ENCODE measurements around the gene SLC2A14. TPM values are rescaled to one million over a fixed set of nuclear protein-coding genes. Genes with fewer than 3 reads are reported as not detected.
"Not testable (repeated sequence)": the region's sequence is repeated elsewhere in the genome, so short reads cannot be mapped to it uniquely, and the experiment has no call there.

The SLC2A14 gene
- total RNA-seq, 3 donors from 2014 or later: 0.41 to 0.81 (median 0.47) TPM

GRCh38 chr12:7844116-7844515 lies 28.6 kb downstream of the SLC2A14 start:
- no peak overlapping the region for H3K4me3 ChIP-seq
- DNase-seq (no peak), ATAC-seq (no peak)
- intact Hi-C loops (cut with DNase I, micrococcal nuclease): no loop called here
- no peaks in the 10 kb centered on the region for H3K36me3 ChIP-seq (ENCODE audit: low read depth)
- no peaks in the 10 kb centered on the region for H3K4me1 ChIP-seq (ENCODE audit: low read depth)
- no peaks in the 10 kb centered on the region for H3K9me3 ChIP-seq
- TF ChIP-seq, protein P1, sequence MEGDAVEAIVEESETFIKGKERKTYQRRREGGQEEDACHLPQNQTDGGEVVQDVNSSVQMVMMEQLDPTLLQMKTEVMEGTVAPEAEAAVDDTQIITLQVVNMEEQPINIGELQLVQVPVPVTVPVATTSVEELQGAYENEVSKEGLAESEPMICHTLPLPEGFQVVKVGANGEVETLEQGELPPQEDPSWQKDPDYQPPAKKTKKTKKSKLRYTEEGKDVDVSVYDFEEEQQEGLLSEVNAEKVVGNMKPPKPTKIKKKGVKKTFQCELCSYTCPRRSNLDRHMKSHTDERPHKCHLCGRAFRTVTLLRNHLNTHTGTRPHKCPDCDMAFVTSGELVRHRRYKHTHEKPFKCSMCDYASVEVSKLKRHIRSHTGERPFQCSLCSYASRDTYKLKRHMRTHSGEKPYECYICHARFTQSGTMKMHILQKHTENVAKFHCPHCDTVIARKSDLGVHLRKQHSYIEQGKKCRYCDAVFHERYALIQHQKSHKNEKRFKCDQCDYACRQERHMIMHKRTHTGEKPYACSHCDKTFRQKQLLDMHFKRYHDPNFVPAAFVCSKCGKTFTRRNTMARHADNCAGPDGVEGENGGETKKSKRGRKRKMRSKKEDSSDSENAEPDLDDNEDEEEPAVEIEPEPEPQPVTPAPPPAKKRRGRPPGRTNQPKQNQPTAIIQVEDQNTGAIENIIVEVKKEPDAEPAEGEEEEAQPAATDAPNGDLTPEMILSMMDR (IDR thresholded peaks at IDR 0.05): no peak

DNA sequence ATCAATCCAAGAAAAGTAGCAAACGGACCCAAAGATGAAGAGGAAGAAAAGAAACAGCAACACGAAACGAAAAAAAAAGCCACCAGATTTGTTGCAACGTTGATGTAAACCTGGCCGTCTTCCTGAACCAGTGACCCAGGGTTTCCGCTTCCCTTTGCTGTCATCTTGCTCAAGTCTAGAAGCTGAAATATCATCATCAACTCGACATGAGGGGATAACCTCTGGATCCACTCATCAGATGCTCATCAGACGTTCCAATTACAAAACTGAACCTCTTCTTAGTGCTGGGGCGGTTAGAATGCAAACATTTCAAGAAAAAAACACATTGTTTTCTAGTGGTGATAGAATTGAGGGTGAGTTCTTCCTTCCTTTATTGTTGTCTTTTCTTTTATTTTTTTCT lies 29.1 kb downstream of the SLC2A14 start:
- ATAC-seq: peak; percentile 48
- H3K36me3 ChIP-seq (ENCODE audit: low read depth); H3K9me3 ChIP-seq; H3K4me3 ChIP-seq; DNase-seq; intact Hi-C loops (cut with DNase I, micrococcal nuclease); H3K4me1 ChIP-seq (ENCODE audit: low read depth): not testable (repeated sequence)

- H3K4me1 ChIP-seq (ENCODE audit: low read depth); ATAC-seq; DNase-seq; H3K36me3 ChIP-seq (ENCODE audit: low read depth); intact Hi-C loops (cut with DNase I, micrococcal nuclease); H3K4me3 ChIP-seq; H3K9me3 ChIP-seq: not testable (repeated sequence)
Measured at GRCh38 chr12:7843149-7843548, 29.6 kb downstream of the SLC2A14 start.

GRCh38 chr12:7842444-7842843 lies 30.3 kb downstream of the SLC2A14 start:
- intact Hi-C loops (cut with DNase I, micrococcal nuclease); H3K4me1 ChIP-seq (ENCODE audit: low read depth); H3K4me3 ChIP-seq; ATAC-seq; DNase-seq; H3K9me3 ChIP-seq; H3K36me3 ChIP-seq (ENCODE audit: low read depth): not testable (repeated sequence)

- DNase-seq; intact Hi-C loops (cut with DNase I, micrococcal nuclease); H3K4me3 ChIP-seq; ATAC-seq; H3K9me3 ChIP-seq; H3K36me3 ChIP-seq (ENCODE audit: low read depth); H3K4me1 ChIP-seq (ENCODE audit: low read depth): not testable (repeated sequence)
Measured at GRCh38 chr12:7839848-7840247, 32.9 kb downstream of the SLC2A14 start.

DNA sequence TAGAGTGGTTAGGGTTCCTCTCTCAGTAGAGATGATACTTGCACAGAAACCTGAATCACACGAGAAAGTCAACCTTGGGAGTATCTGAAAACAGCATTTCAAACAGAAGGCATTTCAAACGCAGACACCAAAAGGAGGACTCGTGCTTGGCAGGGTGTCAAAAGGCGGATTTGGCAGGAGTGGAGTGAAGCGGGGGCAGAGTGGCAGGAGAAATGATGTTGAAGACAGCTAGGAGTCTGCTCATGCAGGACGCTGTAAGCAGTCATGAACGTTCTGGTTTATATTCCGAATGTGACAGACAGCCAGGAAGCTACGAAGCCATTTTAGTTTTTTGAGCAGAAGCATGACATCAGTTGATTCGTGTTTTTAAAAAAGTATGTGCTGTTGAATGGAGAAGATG lies 33.5 kb downstream of the SLC2A14 start:
- H3K4me3 ChIP-seq; H3K4me1 ChIP-seq (ENCODE audit: low read depth); DNase-seq; H3K36me3 ChIP-seq (ENCODE audit: low read depth); intact Hi-C loops (cut with DNase I, micrococcal nuclease); H3K9me3 ChIP-seq; ATAC-seq: not testable (repeated sequence)

- H3K36me3 ChIP-seq (ENCODE audit: low read depth): no peaks in the 10 kb centered on the region
- DNase-seq (no peak), ATAC-seq (no peak)
Measured at GRCh38 chr12:7837366-7837765, 35.3 kb downstream of the SLC2A14 start.

DNA sequence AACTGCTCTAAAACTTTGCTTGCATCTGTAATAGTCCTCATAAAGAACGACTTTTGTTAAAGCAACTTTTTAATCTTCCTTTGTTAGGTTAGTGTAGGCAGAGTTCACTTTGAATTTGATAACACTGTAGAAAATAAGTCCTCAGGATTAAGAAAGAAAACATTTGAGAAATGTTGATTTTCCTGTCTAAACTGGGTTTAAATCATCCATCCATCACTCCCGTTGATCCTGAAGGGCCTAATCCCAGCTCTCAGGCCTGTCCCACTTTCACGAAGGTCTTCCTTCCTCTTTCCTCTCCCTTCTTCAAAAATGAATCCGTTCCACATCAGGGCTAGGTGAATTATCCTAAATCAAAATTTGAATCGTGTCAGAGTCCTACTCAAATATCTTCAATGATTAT lies 36.9 kb downstream of the SLC2A14 start:
- intact Hi-C loops (cut with DNase I, micrococcal nuclease): no loop called here
- no peak overlapping the region for H3K4me3 ChIP-seq
- no peak for ATAC-seq
- TF ChIP-seq, protein P1 (IDR thresholded peaks at IDR 0.05): no peak
- no peaks in the 10 kb centered on the region for H3K9me3 ChIP-seq
- H3K4me1 ChIP-seq (ENCODE audit: low read depth): no peaks in the 10 kb centered on the region
- no peaks in the 10 kb centered on the region for H3K36me3 ChIP-seq (ENCODE audit: low read depth)
- no peak for DNase-seq

More at GRCh38 chr12:7837366-7837765, 35.3 kb downstream of the SLC2A14 start:
- Histone ChIP-seq H3K4me1 (ENCODE audit: low read depth) (no peaks in the 10 kb centered on the region), H3K4me3 (no peak overlapping the region), H3K9me3 (no peaks in the 10 kb centered on the region)
- TF ChIP-seq, protein P1 (IDR thresholded peaks at IDR 0.05): no peak
- intact Hi-C loops (cut with DNase I, micrococcal nuclease): no loop called here

Measured in mucosa of descending colon (tissue), 3 donors.